ENCODE measurements around the gene HCFC1R1. TPM values are rescaled to one million over a fixed set of nuclear protein-coding genes. Genes with fewer than 3 reads are reported as not detected.
A peak's percentile ranks its signal among the peaks of the same experiment; 100 is the strongest.
"Not testable (repeated sequence)": the region's sequence is repeated elsewhere in the genome, so short reads cannot be mapped to it uniquely, and the experiment has no call there.

Gene HCFC1R1
- total RNA-seq, 1 donor from 2014 or later = 1.6 TPM

DNA sequence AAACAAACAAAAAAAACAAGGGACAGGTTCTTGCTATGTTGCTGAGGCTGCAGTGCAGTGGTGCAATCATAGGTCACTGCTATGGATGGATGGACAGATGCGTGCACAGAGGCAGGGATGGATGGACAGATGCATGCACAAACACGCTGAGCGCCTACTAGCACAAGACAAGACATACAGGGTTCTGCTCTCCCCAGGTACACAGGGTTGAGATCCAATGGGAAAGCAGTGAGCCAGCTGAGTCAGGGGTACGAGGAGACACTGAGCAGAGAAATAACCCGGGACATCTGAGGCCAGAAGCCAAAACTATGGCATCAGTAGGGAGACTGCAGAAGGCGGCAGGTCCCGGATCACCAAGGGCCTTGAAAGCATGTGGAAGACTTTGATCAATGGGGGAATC lies 47.9 kb upstream of the HCFC1R1 start:
- H3K36me3 Mint-ChIP-seq = no peaks in the 10 kb centered on the region
- Histone ChIP-seq H3K9me3 (ENCODE audit: low read depth) (no peaks in the 10 kb centered on the region), H3K79me2 (ENCODE audit: low read depth) (no peaks in the 10 kb centered on the region), H3K4me3 (no peak overlapping the region), H3K9ac (no peak overlapping the region), H3K27ac (no peak overlapping the region), H3K27me3 (no peaks in the 10 kb centered on the region), H3K4me2 (no peak overlapping the region), H3K4me1 (no peaks in the 10 kb centered on the region), H4K20me1 (ENCODE audit: low read depth) (no peaks in the 10 kb centered on the region), H2AFZ (replicated peaks) (no peak overlapping the region), H3F3A (ENCODE audit: low read depth) (no peaks in the 10 kb centered on the region), H3K36me3 (no peaks in the 10 kb centered on the region)
- DNase-seq (ENCODE audit: low spot score) = no peak
- no peak overlapping the region for H3K4me3 Mint-ChIP-seq
- peaks cover 17% of the 10 kb centered on the region for H3K27me3 Mint-ChIP-seq (ENCODE audit: insufficient read depth, low read depth)
- peak overlapping the region; percentile 82 for H3K27ac Mint-ChIP-seq
- TF ChIP-seq, protein P1, sequence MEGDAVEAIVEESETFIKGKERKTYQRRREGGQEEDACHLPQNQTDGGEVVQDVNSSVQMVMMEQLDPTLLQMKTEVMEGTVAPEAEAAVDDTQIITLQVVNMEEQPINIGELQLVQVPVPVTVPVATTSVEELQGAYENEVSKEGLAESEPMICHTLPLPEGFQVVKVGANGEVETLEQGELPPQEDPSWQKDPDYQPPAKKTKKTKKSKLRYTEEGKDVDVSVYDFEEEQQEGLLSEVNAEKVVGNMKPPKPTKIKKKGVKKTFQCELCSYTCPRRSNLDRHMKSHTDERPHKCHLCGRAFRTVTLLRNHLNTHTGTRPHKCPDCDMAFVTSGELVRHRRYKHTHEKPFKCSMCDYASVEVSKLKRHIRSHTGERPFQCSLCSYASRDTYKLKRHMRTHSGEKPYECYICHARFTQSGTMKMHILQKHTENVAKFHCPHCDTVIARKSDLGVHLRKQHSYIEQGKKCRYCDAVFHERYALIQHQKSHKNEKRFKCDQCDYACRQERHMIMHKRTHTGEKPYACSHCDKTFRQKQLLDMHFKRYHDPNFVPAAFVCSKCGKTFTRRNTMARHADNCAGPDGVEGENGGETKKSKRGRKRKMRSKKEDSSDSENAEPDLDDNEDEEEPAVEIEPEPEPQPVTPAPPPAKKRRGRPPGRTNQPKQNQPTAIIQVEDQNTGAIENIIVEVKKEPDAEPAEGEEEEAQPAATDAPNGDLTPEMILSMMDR (IDR thresholded peaks at IDR 0.05) = no peak
- TF ChIP-seq EZH2phosphoT487 (IDR thresholded peaks at IDR 0.05) (no peak), EZH2 (IDR thresholded peaks at IDR 0.05) (no peak)
- no peaks in the 10 kb centered on the region for H3K9me3 Mint-ChIP-seq
- peaks cover 9% of the 10 kb centered on the region for H3K4me1 Mint-ChIP-seq

DNA sequence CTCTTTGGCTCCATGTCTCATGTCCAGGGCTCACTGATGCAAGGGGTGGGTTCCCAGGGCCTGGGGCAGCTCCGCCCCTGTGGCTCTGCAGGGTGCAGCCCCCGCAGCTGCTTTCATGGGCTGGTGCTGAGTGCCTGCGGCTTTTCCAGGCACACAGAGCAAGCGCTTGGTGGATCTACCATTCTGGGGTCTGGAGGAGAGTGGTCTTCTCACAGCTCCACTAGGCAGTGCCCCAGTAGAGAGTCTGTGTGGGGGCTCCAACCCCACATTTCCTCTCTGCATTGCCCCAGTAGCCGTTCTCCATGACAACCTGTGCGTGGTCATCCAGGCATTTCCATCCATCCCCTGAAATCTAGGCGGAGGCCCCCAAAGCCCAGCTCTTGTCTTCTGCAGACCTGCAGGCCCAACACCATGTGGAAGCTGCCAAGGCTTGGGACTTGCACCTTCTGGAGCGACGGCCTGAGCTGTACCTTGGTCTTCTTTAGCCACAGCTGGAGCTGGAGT lies 46.9 kb upstream of the HCFC1R1 start:
- H3K36me3 Mint-ChIP-seq = no peaks in the 10 kb centered on the region
- Histone ChIP-seq H3K27me3 (no peaks in the 10 kb centered on the region), H2AFZ (replicated peaks) (no peak overlapping the region), H3K27ac (no peak overlapping the region), H3K79me2 (ENCODE audit: low read depth) (no peaks in the 10 kb centered on the region), H3K4me3 (no peak overlapping the region), H3K36me3 (no peaks in the 10 kb centered on the region), H3K9ac (no peak overlapping the region), H3F3A (ENCODE audit: low read depth) (no peaks in the 10 kb centered on the region), H3K9me3 (ENCODE audit: low read depth) (no peaks in the 10 kb centered on the region), H3K4me1 (no peaks in the 10 kb centered on the region), H4K20me1 (ENCODE audit: low read depth) (no peaks in the 10 kb centered on the region), H3K4me2 (no peak overlapping the region)
- H3K27me3 Mint-ChIP-seq (ENCODE audit: insufficient read depth, low read depth) = peaks cover 19% of the 10 kb centered on the region
- no peak overlapping the region for H3K27ac Mint-ChIP-seq
- H3K4me1 Mint-ChIP-seq = peaks cover 9% of the 10 kb centered on the region
- TF ChIP-seq EZH2phosphoT487 (IDR thresholded peaks at IDR 0.05) (no peak), EZH2 (IDR thresholded peaks at IDR 0.05) (no peak)
- TF ChIP-seq, protein P1 (IDR thresholded peaks at IDR 0.05) = no peak
- no peak for DNase-seq (ENCODE audit: low spot score)
- no peaks in the 10 kb centered on the region for H3K9me3 Mint-ChIP-seq
- H3K4me3 Mint-ChIP-seq = no peak overlapping the region

- H4K20me1 ChIP-seq (ENCODE audit: low read depth); H3K4me1 Mint-ChIP-seq; H3F3A ChIP-seq (ENCODE audit: low read depth); H3K27ac Mint-ChIP-seq; H3K4me2 ChIP-seq; H3K27me3 ChIP-seq; H3K79me2 ChIP-seq (ENCODE audit: low read depth); H3K9me3 ChIP-seq (ENCODE audit: low read depth); H3K27ac ChIP-seq; H3K9ac ChIP-seq; H2AFZ ChIP-seq (replicated peaks); H3K36me3 Mint-ChIP-seq; H3K4me3 Mint-ChIP-seq; H3K4me1 ChIP-seq; H3K4me3 ChIP-seq; H3K9me3 Mint-ChIP-seq; DNase-seq (ENCODE audit: low spot score); H3K36me3 ChIP-seq: not testable (repeated sequence)
- H3K27me3 Mint-ChIP-seq (ENCODE audit: insufficient read depth, low read depth) = peaks cover 13% of the 10 kb centered on the region
These were observed 45.4 kb upstream of the HCFC1R1 start for GRCh38 chr16:3069146-3069545.

- H3K36me3 ChIP-seq = no peaks in the 10 kb centered on the region
- H3K27ac ChIP-seq = no peak overlapping the region
- no peak overlapping the region for H3K9ac ChIP-seq
- H3K9me3 ChIP-seq (ENCODE audit: low read depth) = no peaks in the 10 kb centered on the region
- TF ChIP-seq EZH2 (IDR thresholded peaks at IDR 0.05) (no peak), EZH2phosphoT487 (IDR thresholded peaks at IDR 0.05) (no peak)
- TF ChIP-seq, protein P1 (IDR thresholded peaks at IDR 0.05) = no peak
- H3K4me3 ChIP-seq = no peak overlapping the region
- no peaks in the 10 kb centered on the region for H4K20me1 ChIP-seq (ENCODE audit: low read depth)
- no peaks in the 10 kb centered on the region for H3K79me2 ChIP-seq (ENCODE audit: low read depth)
- H3K27me3 ChIP-seq = no peaks in the 10 kb centered on the region
- H3K4me2 ChIP-seq = no peak overlapping the region
- H2AFZ ChIP-seq (replicated peaks) = no peak overlapping the region
- H3K4me1 Mint-ChIP-seq = peaks cover 4% of the 10 kb centered on the region
- peak overlapping the region; percentile 74 for H3K27ac Mint-ChIP-seq
- DNase-seq (ENCODE audit: low spot score) = no peak
- no peaks in the 10 kb centered on the region for H3K4me1 ChIP-seq
- peaks cover 10% of the 10 kb centered on the region for H3K27me3 Mint-ChIP-seq (ENCODE audit: insufficient read depth, low read depth)
- no peaks in the 10 kb centered on the region for H3F3A ChIP-seq (ENCODE audit: low read depth)
- H3K4me3 Mint-ChIP-seq = no peak overlapping the region
- no peaks in the 10 kb centered on the region for H3K36me3 Mint-ChIP-seq
- no peaks in the 10 kb centered on the region for H3K9me3 Mint-ChIP-seq
These were observed 44.7 kb upstream of the HCFC1R1 start for GRCh38 chr16:3068487-3068886.
